Measurements from ENCODE around the gene TRIM50. TPM values are rescaled to one million over a fixed set of nuclear protein-coding genes. Genes with fewer than 3 reads are reported as not detected.
"Not testable (repeated sequence)": the region's sequence is repeated elsewhere in the genome, so short reads cannot be mapped to it uniquely, and the experiment has no call there.

Gene TRIM50
- total RNA-seq, 1 donor from 2014 or later = 4.6 TPM

DNA sequence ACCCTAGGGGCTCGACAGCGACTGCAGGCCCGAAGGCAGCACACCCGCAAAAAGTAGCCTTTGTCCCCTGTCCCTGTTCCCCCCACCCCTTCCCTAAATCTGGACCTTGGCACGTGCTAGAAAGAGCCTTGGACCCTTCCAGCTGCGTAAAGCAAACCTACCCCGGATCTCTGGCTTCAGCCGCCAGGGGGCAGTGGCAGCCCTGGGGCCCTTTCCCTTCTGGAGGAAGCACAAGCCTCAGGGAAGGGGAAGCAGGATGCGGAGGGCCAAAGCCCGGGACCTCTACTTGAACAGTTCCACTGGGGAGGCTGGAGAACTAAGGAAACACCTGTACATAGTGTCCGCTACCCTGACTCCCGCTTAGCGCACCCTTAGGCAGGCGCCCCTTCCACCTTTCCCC is 26.8 kb downstream of the TRIM50 start:
- DNase-seq (ENCODE audit: extremely low spot score, unreplicated experiment) = peak; percentile 8
- H3K4me1 Mint-ChIP-seq (ENCODE audit: unreplicated experiment); H3K9me3 Mint-ChIP-seq; H3K27ac Mint-ChIP-seq; H3K36me3 Mint-ChIP-seq; H3K4me3 Mint-ChIP-seq; H3K27me3 Mint-ChIP-seq: not testable (repeated sequence)
- TF ChIP-seq, protein P1, sequence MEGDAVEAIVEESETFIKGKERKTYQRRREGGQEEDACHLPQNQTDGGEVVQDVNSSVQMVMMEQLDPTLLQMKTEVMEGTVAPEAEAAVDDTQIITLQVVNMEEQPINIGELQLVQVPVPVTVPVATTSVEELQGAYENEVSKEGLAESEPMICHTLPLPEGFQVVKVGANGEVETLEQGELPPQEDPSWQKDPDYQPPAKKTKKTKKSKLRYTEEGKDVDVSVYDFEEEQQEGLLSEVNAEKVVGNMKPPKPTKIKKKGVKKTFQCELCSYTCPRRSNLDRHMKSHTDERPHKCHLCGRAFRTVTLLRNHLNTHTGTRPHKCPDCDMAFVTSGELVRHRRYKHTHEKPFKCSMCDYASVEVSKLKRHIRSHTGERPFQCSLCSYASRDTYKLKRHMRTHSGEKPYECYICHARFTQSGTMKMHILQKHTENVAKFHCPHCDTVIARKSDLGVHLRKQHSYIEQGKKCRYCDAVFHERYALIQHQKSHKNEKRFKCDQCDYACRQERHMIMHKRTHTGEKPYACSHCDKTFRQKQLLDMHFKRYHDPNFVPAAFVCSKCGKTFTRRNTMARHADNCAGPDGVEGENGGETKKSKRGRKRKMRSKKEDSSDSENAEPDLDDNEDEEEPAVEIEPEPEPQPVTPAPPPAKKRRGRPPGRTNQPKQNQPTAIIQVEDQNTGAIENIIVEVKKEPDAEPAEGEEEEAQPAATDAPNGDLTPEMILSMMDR (conservative IDR thresholded peaks at IDR 0.05) = peak; percentile 41

DNA sequence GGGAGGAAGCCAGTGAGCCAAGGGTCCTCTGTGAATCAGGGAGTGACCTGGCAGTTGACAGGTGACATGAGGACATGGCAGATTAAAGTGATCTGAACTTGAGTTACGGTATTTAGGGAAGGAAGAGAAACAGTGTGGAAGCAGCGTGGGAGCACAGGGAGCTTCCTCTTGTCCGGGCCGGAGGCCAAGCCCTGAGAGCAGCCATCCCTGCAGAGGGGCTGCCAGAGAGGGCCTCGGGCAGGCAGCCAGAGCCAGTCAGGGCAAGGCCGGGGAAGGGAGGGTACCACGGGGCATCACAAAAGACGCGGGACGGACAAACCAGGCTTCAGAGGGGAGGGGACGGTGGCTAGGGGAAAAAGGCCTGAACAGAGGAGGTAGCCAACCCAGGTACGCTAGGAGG is 28.1 kb downstream of the TRIM50 start:
- not testable (repeated sequence) for H3K9me3 Mint-ChIP-seq; H3K27ac Mint-ChIP-seq; H3K27me3 Mint-ChIP-seq; H3K4me1 Mint-ChIP-seq (ENCODE audit: unreplicated experiment); DNase-seq (ENCODE audit: extremely low spot score, unreplicated experiment); H3K4me3 Mint-ChIP-seq; H3K36me3 Mint-ChIP-seq

DNA sequence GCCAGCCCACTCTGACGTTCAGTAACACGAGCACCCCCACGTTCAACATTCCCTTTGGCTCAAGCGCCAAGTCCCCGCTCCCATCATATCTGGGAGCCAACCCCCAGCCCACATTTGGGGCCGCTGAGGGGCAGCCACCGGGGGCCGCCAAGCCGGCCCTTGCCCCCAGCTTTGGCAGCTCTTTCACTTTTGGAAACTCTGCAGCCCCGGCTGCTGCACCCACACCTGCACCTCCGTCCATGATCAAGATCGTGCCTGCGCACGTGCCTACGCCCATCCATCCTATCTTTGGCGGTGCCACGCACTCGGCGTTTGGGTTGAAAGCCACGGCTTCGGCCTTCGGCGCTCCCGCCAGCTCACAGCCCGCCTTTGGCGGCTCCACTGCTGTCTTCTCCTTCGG is 30.2 kb downstream of the TRIM50 start:
- DNase-seq (ENCODE audit: extremely low spot score, unreplicated experiment); H3K27ac Mint-ChIP-seq; H3K27me3 Mint-ChIP-seq; H3K36me3 Mint-ChIP-seq; H3K4me3 Mint-ChIP-seq; H3K4me1 Mint-ChIP-seq (ENCODE audit: unreplicated experiment); H3K9me3 Mint-ChIP-seq: not testable (repeated sequence)

DNA sequence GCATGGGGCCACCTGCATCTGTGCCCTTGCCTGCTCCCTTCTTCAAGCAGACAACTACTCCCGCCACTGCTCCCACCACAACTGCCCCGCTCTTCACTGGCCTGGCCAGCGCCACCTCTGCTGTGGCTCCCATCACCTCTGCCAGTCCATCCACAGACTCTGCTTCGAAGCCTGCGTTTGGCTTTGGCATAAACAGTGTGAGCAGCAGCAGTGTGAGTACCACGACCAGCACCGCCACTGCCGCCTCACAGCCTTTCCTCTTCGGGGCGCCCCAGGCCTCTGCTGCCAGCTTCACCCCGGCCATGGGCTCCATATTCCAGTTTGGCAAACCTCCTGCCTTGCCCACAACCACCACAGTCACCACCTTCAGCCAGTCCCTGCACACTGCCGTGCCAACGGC is 30.6 kb downstream of the TRIM50 start:
- not testable (repeated sequence) for H3K27ac Mint-ChIP-seq; DNase-seq (ENCODE audit: extremely low spot score, unreplicated experiment); H3K9me3 Mint-ChIP-seq; H3K36me3 Mint-ChIP-seq; H3K4me3 Mint-ChIP-seq; H3K27me3 Mint-ChIP-seq; H3K4me1 Mint-ChIP-seq (ENCODE audit: unreplicated experiment)

DNA sequence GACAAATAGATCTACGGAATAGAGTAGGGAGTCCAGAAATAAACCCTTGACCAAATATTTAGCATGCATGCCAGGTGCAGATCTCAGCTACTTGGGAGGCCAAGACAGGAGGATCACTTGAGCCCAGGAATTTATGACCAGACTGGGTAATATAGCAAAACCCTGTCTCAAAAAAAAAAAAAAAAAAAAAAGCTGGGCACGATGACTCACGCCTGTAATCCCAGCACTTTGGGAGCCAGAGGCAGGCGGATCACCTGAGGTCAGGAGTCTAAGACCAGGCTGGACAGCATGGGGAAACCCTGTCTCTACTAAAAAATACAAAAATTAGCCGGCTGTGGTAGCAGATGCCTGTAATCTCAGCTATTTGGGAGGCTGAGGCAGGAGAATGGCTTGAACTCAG is 50.7 kb downstream of the TRIM50 start:
- DNase-seq (ENCODE audit: extremely low spot score, unreplicated experiment); H3K9me3 Mint-ChIP-seq; H3K4me1 Mint-ChIP-seq (ENCODE audit: unreplicated experiment); H3K36me3 Mint-ChIP-seq; H3K27me3 Mint-ChIP-seq; H3K4me3 Mint-ChIP-seq; H3K27ac Mint-ChIP-seq: not testable (repeated sequence)

DNA sequence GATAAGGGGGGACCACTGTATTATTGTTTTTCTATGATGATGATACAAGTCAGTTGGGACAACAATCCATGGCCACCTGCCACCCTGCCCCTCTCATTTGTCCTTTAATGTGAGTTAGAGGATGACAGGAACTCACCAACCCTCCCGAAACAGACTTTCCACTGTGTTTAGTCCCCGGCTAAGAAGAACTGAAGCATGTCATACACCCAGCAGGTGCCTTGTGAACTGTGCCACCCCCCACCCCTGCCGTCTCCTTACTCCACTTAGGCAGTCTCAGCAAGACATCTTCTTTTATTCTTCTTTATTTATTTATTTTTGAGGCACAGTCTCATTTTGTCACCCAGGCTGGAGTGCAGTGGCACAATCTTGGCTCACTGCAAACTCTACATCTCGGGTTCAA is 60.1 kb downstream of the TRIM50 start:
- H3K36me3 Mint-ChIP-seq; H3K9me3 Mint-ChIP-seq; DNase-seq (ENCODE audit: extremely low spot score, unreplicated experiment); H3K27ac Mint-ChIP-seq; H3K27me3 Mint-ChIP-seq; H3K4me1 Mint-ChIP-seq (ENCODE audit: unreplicated experiment); H3K4me3 Mint-ChIP-seq: not testable (repeated sequence)

DNA sequence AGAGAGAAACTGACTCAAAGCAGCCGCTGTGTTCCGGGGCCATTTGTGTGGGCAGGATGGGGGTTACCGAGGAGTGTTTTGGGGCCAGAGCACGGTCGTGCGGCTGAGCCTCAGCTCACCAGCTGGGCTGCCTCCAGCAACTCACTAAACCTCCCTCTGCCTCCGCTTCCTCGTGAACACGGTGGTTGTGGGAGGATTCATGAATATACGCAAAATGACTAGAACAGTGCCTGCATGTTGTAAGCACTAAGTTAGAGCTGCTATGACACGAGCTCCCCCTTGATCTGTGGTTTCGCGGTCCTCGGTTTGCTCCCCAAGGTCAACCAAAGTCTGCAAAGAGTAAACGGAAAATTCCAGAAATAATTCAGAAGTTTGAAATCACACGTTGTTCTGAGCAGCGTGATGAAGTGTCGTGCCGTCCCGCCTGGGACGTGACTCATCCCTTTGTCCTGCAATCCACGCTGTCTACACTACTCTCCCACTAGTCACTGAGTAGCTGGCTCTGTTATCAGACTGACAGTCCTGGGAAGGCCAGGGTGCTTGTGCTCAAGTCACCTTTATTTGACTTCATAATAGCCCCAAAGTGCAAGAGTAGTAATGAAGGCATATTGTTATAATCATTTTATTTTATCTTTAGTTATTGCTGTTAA is 61.0 kb downstream of the TRIM50 start:
- not testable (repeated sequence) for H3K4me1 Mint-ChIP-seq (ENCODE audit: unreplicated experiment); DNase-seq (ENCODE audit: extremely low spot score, unreplicated experiment); H3K4me3 Mint-ChIP-seq; H3K36me3 Mint-ChIP-seq; H3K9me3 Mint-ChIP-seq; H3K27ac Mint-ChIP-seq; H3K27me3 Mint-ChIP-seq

Other genes with a start within 250 kb of the TRIM50 start
- gene SPDYE9, start 242.0 kb downstream of the TRIM50 start, total RNA-seq (ENCODE audit: low replicate concordance) = not detected in 2 replicates
- gene NSUN5, start 19.3 kb downstream of the TRIM50 start, total RNA-seq (ENCODE audit: low replicate concordance) = 21.3 and 26.8 TPM in 2 replicates
- gene FKBP6, start 79 bp upstream of the TRIM50 start, total RNA-seq (ENCODE audit: low replicate concordance) = not detected in 2 replicates
- gene FZD9, start 105.7 kb upstream of the TRIM50 start, total RNA-seq (ENCODE audit: low replicate concordance) = 0.38 and 1.9 TPM in 2 replicates
- gene BAZ1B, start 194.2 kb upstream of the TRIM50 start, total RNA-seq (ENCODE audit: low replicate concordance) = 68.0 and 86.8 TPM in 2 replicates
- gene BCL7B, start 229.6 kb upstream of the TRIM50 start, total RNA-seq (ENCODE audit: low replicate concordance) = 32.8 and 37.7 TPM in 2 replicates

Measured in type B pancreatic cell (in vitro differentiated cells).